HepG2 (cell line): Measurements from ENCODE around the gene FEM1C. TPM values are rescaled to one million over a fixed set of nuclear protein-coding genes. Genes with fewer than 3 reads are reported as not detected.

Experiments used
- ARHGAP35 ChIP-seq: sonication (generic); formaldehyde crosslinking; IDR thresholded peaks from 2 replicates; pipeline ENCODE4 v1.9.0; 2022; ENCODE audit warnings: mild to moderate bottlenecking, inconsistent platforms, moderate library complexity, missing genetic modification reagents, borderline replicate concordance
- CBFB ChIP-seq: sonication (generic); formaldehyde crosslinking; IDR thresholded peaks from 2 replicates; pipeline ENCODE4 v1.4.0; 2020; ENCODE audit warnings: missing genetic modification reagents
- HNF4G ChIP-seq, 2 experiments: sonication (generic) in 1 of 2; formaldehyde crosslinking in 1 of 2; IDR thresholded peaks; 2 replicates each; pipeline versions ENCODE4 v1.4.0 to v1.6.1; 2011 to 2020; ENCODE audit warnings: borderline replicate concordance in 2 of 2, low read depth in 2 of 2, mild to moderate bottlenecking in 2 of 2, low read length in 1 of 2, missing genetic modification reagents in 1 of 2, moderate library complexity in 1 of 2
- MAFK ChIP-seq, 2 experiments: IDR thresholded peaks in 1 of 2; conservative IDR thresholded peaks in 1 of 2; 2 replicates each; pipeline ENCODE4 v1.6.1; 2011; ENCODE audit warnings: improper control_type of control experiment in 2 of 2, low read length in 2 of 2
- PHF20 ChIP-seq: sonication (generic); formaldehyde crosslinking; IDR thresholded peaks from 2 replicates; pipeline ENCODE4 v1.5.0; 2020; ENCODE audit warnings: mild to moderate bottlenecking, missing genetic modification reagents
- RARG ChIP-seq: sonication (generic); formaldehyde crosslinking; IDR thresholded peaks from 2 replicates; pipeline ENCODE4 v1.4.0; 2020; ENCODE audit warnings: low read depth, mild to moderate bottlenecking, missing genetic modification reagents
- RXRB ChIP-seq: IDR thresholded peaks from 2 replicates; pipeline ENCODE4 v1.6.1; 2016; ENCODE audit warnings: borderline replicate concordance, missing genetic modification reagents, missing compliant biosample characterization
- SIN3B ChIP-seq: fragments of 150-350 bp; IDR thresholded peaks from 2 replicates; pipeline ENCODE4 v1.6.1; 2014; ENCODE audit warnings: low read length
- ZNF10 ChIP-seq: sonication (generic); formaldehyde crosslinking; IDR thresholded peaks from 2 replicates; pipeline ENCODE4 v1.4.0; 2020; ENCODE audit warnings: mild to moderate bottlenecking, low read depth, missing genetic modification reagents, borderline replicate concordance
- ZNF3 ChIP-seq: IDR thresholded peaks from 2 replicates; pipeline ENCODE4 v1.7.0; 2017; ENCODE audit warnings: inconsistent platforms
- ZNF605 ChIP-seq: sonication (generic); formaldehyde crosslinking; IDR thresholded peaks from 2 replicates; pipeline ENCODE4 v1.8.0; 2022; ENCODE audit warnings: mild to moderate bottlenecking, missing genetic modification reagents
- polyA plus RNA-seq, 8 experiments: library from polyadenylated mRNA; depleted of rRNA in 3 of 8; stranded (reverse) in 7 of 8; unstranded in 1 of 8; fragments of >200 nt; fragmentation: Illumina TruSeq in 4 of 8; extraction: Trizol in 4 of 8; gene quantifications; 2 replicates each; pipeline versions ENCODE4 v1.2.1 to v1.2.3, GENCODE V29; 2011 to 2016; ENCODE audit warnings: low read depth in 4 of 8, missing spikeins in 1 of 8, mixed read lengths in 1 of 8; ENCODE audit not compliant: insufficient read depth in 1 of 8
- total RNA-seq, 5 experiments: library from RNA; depleted of rRNA; stranded (reverse); fragments of >200 nt; fragmentation: Illumina TruSeq; extraction: Trizol; gene quantifications; 2 replicates each; pipeline ENCODE4 v1.2.3, GENCODE V29; 2016; ENCODE audit warnings: low read depth in 1 of 5
- TF ChIP-seq, protein P1 (sequence below): sonication (generic); formaldehyde crosslinking; conservative IDR thresholded peaks from 2 replicates; pipeline ENCODE4 v1.8.0; 2022; ENCODE audit warnings: mild to moderate bottlenecking, moderate library complexity, missing genetic modification reagents
- TF ChIP-seq, protein P2 (sequence below): sonication (generic); formaldehyde crosslinking; IDR thresholded peaks from 2 replicates; pipeline ENCODE4 v1.5.1; 2020; ENCODE audit warnings: mild to moderate bottlenecking, missing genetic modification reagents, borderline replicate concordance
- TF ChIP-seq, protein P3 (sequence below): sonication (generic); formaldehyde crosslinking; IDR thresholded peaks from 2 replicates; pipeline ENCODE4 v1.5.1; 2020; ENCODE audit warnings: mild to moderate bottlenecking, missing genetic modification reagents, moderate library complexity
- TF ChIP-seq, protein P4 (sequence below): IDR thresholded peaks from 2 replicates; pipeline ENCODE4 v1.6.1; 2016; ENCODE audit warnings: mild to moderate bottlenecking

FEM1C gene
- total and polyA plus RNA-seq, 2 of the 13 experiments (the other 11 are each of a cell fraction or from before 2014, with no cell fraction given) = 5.5 to 8.3 TPM

DNA sequence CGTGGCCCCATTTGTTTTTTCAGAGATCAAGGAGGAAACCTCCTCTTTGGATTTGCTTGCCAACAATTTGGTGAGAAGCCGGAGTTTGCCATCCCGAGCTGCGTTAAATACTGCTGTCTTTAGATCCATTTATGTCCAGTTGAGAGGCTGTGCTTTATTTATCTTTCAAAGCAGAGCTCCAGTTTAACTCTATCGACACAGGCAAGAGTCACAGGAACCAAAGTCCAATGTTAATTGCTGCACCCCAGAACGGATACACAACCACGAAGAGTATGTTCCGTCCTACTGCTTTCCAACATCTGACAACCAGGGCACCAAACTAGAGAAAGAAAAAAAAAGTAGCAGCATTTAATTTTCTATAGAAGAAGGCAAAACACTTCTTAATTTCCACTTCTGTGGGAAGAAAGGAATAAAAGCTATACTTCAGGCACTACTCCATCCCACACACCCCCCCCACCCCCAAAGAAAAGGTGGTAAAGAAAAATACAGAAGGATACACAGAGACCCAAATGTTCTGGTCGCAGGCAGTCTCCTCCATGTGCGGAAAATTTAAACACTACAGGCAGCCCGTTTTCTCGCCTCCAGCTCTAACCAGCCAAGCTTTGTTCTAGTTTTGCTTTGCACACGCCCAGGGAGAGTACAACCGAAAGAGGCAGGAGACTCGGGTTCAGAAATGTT, 1.1 kb downstream of the FEM1C start (continued):
- TF ChIP-seq, protein P1, sequence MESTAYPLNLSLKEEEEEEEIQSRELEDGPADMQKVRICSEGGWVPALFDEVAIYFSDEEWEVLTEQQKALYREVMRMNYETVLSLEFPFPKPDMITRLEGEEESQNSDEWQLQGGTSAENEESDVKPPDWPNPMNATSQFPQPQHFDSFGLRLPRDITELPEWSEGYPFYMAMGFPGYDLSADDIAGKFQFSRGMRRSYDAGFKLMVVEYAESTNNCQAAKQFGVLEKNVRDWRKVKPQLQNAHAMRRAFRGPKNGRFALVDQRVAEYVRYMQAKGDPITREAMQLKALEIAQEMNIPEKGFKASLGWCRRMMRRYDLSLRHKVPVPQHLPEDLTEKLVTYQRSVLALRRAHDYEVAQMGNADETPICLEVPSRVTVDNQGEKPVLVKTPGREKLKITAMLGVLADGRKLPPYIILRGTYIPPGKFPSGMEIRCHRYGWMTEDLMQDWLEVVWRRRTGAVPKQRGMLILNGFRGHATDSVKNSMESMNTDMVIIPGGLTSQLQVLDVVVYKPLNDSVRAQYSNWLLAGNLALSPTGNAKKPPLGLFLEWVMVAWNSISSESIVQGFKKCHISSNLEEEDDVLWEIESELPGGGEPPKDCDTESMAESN (CRISPR knock-in tag) = no peak
- TF ChIP-seq ZNF605 (CRISPR knock-in tag) (no peak), SIN3B (no peak), PHF20 (CRISPR knock-in tag) (no peak), CBFB (CRISPR knock-in tag) (no peak), ZNF10 (CRISPR knock-in tag) (no peak), HNF4G (IDR thresholded peaks at IDR 0.05; ENCODE audit: borderline replicate concordance, low read depth, low read length) (peak; percentile 77), HNF4G (CRISPR knock-in tag; IDR thresholded peaks at IDR 0.05; ENCODE audit: borderline replicate concordance, low read depth) (peak; percentile 67; the same call in 1 of the 2 replicates), RARG (CRISPR knock-in tag) (no peak), MAFK (conservative IDR thresholded peaks at IDR 0.05 in 1 of 2, IDR thresholded peaks at IDR 0.05 in 1 of 2; ENCODE audit: low read length in 2 of 2) (no peak), ARHGAP35 (no peak), RXRB (CRISPR knock-in tag) (no peak), ZNF3 (CRISPR knock-in tag) (no peak)
- TF ChIP-seq, protein P2, sequence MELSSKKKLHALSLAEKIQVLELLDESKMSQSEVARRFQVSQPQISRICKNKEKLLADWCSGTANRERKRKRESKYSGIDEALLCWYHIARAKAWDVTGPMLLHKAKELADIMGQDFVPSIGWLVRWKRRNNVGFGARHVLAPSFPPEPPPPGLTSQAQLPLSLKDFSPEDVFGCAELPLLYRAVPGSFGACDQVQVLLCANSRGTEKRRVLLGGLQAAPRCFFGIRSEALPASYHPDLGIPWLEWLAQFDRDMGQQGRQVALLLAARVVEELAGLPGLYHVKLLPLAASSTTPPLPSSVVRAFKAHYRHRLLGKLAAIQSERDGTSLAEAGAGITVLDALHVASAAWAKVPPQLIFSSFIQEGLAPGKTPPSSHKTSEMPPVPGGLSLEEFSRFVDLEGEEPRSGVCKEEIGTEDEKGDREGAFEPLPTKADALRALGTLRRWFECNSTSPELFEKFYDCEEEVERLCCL (CRISPR knock-in tag) = no peak
- TF ChIP-seq, protein P3, sequence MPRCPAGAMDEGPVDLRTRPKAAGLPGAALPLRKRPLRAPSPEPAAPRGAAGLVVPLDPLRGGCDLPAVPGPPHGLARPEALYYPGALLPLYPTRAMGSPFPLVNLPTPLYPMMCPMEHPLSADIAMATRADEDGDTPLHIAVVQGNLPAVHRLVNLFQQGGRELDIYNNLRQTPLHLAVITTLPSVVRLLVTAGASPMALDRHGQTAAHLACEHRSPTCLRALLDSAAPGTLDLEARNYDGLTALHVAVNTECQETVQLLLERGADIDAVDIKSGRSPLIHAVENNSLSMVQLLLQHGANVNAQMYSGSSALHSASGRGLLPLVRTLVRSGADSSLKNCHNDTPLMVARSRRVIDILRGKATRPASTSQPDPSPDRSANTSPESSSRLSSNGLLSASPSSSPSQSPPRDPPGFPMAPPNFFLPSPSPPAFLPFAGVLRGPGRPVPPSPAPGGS (CRISPR knock-in tag) = no peak
- TF ChIP-seq, protein P4, sequence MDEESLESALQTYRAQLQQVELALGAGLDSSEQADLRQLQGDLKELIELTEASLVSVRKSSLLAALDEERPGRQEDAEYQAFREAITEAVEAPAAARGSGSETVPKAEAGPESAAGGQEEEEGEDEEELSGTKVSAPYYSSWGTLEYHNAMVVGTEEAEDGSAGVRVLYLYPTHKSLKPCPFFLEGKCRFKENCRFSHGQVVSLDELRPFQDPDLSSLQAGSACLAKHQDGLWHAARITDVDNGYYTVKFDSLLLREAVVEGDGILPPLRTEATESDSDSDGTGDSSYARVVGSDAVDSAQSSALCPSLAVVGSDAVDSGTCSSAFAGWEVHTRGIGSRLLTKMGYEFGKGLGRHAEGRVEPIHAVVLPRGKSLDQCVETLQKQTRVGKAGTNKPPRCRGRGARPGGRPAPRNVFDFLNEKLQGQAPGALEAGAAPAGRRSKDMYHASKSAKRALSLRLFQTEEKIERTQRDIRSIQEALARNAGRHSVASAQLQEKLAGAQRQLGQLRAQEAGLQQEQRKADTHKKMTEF (CRISPR knock-in tag) = 0 out of 2 replicates have a peak, but pooled peaks have one; percentile 47
